ENCODE results near the gene ACAD8. TPM values are rescaled to one million over a fixed set of nuclear protein-coding genes. Genes with fewer than 3 reads are reported as not detected.

The ACAD8 gene
- total RNA-seq, 1 donor from 2014 or later: 33.5 TPM

- no peak for TF ChIP-seq CTCF (IDR thresholded peaks at IDR 0.05; ENCODE audit: unreplicated experiment)
- H3K4me3 Mint-ChIP-seq (ENCODE audit: unreplicated experiment): no peak overlapping the region
- H3K9me3 Mint-ChIP-seq (ENCODE audit: unreplicated experiment): no peaks in the 10 kb centered on the region
- H3K4me1 Mint-ChIP-seq (ENCODE audit: unreplicated experiment): peaks cover 22% of the 10 kb centered on the region
- no peak for DNase-seq (ENCODE audit: low spot score)
- H3K27ac Mint-ChIP-seq (ENCODE audit: unreplicated experiment): no peak overlapping the region
- peaks cover 4% of the 10 kb centered on the region for H3K36me3 Mint-ChIP-seq (ENCODE audit: low read depth, unreplicated experiment)
- H3K27me3 Mint-ChIP-seq (ENCODE audit: unreplicated experiment): peaks cover 1% of the 10 kb centered on the region
These were observed 11.8 kb downstream of the ACAD8 start for GRCh38 chr11:134264966-134265764.

- Mint-ChIP-seq H3K4me3 (ENCODE audit: unreplicated experiment) (no peak overlapping the region), H3K4me1 (ENCODE audit: unreplicated experiment) (peaks cover 19% of the 10 kb centered on the region), H3K27ac (ENCODE audit: unreplicated experiment) (no peak overlapping the region), H3K36me3 (ENCODE audit: low read depth, unreplicated experiment) (no peaks in the 10 kb centered on the region), H3K27me3 (ENCODE audit: unreplicated experiment) (peaks cover 3% of the 10 kb centered on the region), H3K9me3 (ENCODE audit: unreplicated experiment) (no peaks in the 10 kb centered on the region)
- DNase-seq (ENCODE audit: low spot score): no peak
- TF ChIP-seq CTCF (IDR thresholded peaks at IDR 0.05; ENCODE audit: unreplicated experiment): no peak
These were observed 13.1 kb downstream of the ACAD8 start for GRCh38 chr11:134266440-134266839.

- Mint-ChIP-seq H3K27me3 (ENCODE audit: unreplicated experiment) (peaks cover 3% of the 10 kb centered on the region), H3K27ac (ENCODE audit: unreplicated experiment) (no peak overlapping the region), H3K4me3 (ENCODE audit: unreplicated experiment) (no peak overlapping the region), H3K9me3 (ENCODE audit: unreplicated experiment) (no peaks in the 10 kb centered on the region), H3K36me3 (ENCODE audit: low read depth, unreplicated experiment) (no peaks in the 10 kb centered on the region), H3K4me1 (ENCODE audit: unreplicated experiment) (peaks cover 19% of the 10 kb centered on the region)
- no peak for DNase-seq (ENCODE audit: low spot score)
- TF ChIP-seq CTCF (IDR thresholded peaks at IDR 0.05; ENCODE audit: unreplicated experiment): no peak
These were observed 13.5 kb downstream of the ACAD8 start for GRCh38 chr11:134266841-134267251.

GRCh38 chr11:134267461-134267860 lies 14.1 kb downstream of the ACAD8 start:
- Mint-ChIP-seq H3K27ac (ENCODE audit: unreplicated experiment) (no peak overlapping the region), H3K4me1 (ENCODE audit: unreplicated experiment) (peaks cover 19% of the 10 kb centered on the region)

More at GRCh38 chr11:134267461-134267860, 14.1 kb downstream of the ACAD8 start:
- no peaks in the 10 kb centered on the region for H3K9me3 Mint-ChIP-seq (ENCODE audit: unreplicated experiment)
- TF ChIP-seq CTCF (IDR thresholded peaks at IDR 0.05; ENCODE audit: unreplicated experiment): no peak
- H3K36me3 Mint-ChIP-seq (ENCODE audit: low read depth, unreplicated experiment): no peaks in the 10 kb centered on the region
- peaks cover 3% of the 10 kb centered on the region for H3K27me3 Mint-ChIP-seq (ENCODE audit: unreplicated experiment)
- H3K4me3 Mint-ChIP-seq (ENCODE audit: unreplicated experiment): no peak overlapping the region
- no peak for DNase-seq (ENCODE audit: low spot score)

Measured in endothelial cell (in vitro differentiated cells).